GM21529 (cell line): ENCODE measurements around the gene ST3GAL2.

Experiments
- ATAC-seq: cut with Tn5 transposase; IDR thresholded peaks from one replicate; pipeline ENCODE4 v1.9.1; 2021; ENCODE audit not compliant: unreplicated experiment

ST3GAL2 gene

GRCh38 chr16:70438585-70438968 is 323 bp downstream of the ST3GAL2 start:
- ATAC-seq: no peak

GRCh38 chr16:70437582-70438557 is 1.0 kb downstream of the ST3GAL2 start:
- no peak for ATAC-seq

DNA sequence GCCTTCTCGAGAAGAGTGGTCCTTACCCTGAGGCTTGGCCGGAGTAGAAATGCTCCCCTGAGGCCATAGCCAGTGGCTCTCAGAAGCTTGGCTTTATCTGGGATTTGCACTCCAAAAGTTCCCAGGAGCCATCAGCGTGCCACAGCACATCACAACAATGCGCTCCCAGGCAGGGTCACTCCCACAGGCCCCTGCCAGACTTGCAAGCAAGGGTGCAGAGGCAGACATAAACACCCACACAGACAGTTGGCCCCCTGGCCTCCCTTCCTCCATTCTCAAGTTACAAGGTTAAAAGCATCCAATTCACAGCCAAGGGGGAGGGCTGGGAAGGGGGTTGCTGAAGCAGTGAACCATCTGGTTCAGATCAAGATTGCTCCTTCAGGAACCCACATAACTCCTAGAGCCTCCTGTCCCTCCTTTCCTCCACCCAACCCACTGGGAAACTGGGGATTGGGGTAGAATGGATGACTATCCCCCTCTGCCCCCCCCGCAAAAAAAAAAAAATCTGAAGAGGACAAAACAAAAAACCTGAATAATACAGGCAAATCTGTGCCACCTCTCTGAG is 1.8 kb downstream of the ST3GAL2 start:
- no peak for ATAC-seq

GRCh38 chr16:70434484-70435260 is 4.2 kb downstream of the ST3GAL2 start:
- no peak for ATAC-seq

DNA sequence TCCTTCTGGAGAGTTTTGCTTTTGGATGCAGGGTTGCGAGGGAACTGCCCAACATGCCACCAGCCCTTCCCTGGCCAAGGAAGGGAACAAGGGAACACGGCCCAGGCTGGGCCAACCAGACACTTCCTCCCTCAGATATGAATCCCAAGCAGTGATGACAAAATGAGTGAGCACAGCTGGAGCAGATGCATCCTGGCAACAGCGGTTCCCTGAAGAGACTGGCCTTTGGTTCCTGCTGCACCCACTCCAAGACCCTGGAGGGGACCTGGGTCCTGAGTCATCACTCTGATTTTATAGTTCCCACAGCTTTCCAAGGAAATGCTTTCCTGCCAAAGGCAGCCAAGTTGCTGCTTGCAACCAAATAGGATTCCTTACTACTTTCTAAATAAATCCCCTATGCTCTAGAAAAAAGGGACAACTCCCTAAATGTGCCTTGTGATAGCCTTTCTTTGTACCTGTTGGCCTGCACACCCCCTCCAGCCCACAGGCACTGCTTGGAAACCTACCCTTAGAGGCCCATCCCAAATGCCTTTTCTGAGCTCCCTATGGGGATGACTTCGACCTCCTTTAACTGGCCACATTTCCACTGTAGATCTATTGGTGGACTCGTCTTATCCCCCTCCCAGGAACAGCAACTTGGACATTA is 5.3 kb downstream of the ST3GAL2 start:
- no peak for ATAC-seq

- peak; percentile 26 for ATAC-seq
Observed at GRCh38 chr16:70432723-70433457, 6.0 kb downstream of the ST3GAL2 start.

- no peak for ATAC-seq
Observed at GRCh38 chr16:70432356-70432722, 6.6 kb downstream of the ST3GAL2 start.

DNA sequence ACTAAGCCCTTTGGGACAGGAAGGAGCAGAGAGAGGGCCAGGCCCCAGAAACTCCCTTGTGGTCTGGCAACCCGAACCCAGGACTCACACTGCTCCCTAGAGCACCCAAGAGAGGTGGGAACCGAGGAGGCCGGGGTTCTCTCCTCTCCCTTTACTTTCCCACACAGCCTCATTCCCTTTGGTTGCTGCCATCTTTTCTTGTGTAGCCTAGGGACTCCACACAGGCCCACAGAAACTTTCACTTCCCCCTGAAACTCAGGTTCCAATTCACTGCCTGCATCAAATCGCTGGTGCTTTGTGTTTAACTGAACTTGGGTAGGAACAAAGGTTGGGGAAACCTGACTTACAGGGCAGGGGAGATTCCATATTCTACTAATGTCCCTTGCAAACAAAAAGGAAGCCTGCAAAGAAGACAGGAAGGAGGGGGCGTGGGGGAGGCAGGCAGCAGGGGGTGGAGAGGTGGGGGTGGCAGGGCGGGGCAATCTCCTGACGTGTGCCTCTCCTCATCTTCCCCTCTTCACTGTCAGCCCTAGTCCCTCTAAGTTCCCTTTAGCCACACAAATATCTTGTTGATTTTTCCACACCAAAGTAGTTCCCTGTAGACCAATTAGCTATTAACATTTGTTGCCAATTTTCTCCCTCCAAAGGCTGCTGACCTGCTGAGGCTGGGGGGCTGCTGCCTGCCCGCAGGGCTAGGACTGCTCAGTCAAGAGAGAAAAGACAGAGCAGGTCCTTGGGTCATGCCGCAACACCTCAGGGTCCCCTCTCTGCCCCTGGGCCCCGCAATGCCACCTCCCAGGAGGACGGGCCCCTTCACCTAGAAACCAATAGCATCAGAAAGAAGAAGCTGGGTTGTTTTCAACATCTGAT is 8.0 kb downstream of the ST3GAL2 start:
- ATAC-seq: peak; percentile 44

DNA sequence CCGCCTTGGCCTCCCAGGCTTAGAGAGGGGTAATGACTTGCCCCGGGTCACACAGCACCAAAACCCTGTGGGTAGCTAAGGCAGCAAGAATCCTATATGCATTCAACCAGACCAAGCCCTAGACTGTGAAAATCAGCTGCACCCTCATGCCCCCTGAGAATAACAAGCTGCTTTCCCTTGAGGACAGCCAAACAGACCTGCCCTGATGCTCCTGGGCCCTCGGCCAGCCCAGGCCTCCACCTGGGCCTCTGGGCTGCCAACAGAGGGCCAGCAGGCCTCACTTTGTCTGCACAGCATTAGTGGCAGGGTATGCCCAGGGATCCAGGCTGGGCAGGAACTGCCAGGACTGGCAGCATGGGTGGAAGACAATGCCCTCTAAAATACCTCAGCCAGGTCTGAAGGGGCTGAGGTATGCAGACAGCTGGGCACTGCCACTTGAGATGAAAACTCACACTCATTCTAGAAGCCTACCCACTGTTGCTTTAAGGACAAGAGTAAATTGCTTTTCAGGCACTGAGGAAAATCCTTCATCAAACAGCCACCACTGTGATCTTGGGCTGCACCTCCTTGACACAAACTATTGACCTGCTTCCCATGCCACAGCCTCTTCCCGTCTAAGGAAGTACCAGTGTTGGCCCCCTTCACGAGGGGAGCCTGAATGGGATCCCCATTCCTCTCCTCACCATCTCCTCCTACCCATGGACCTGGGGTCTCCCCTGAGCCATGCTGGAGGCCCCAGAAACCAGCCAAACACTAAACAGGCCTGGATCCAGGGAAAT is 8.8 kb downstream of the ST3GAL2 start:
- ATAC-seq: no peak

- ATAC-seq: peak; percentile 21
Observed at GRCh38 chr16:70428178-70428998, 10.5 kb downstream of the ST3GAL2 start.

DNA sequence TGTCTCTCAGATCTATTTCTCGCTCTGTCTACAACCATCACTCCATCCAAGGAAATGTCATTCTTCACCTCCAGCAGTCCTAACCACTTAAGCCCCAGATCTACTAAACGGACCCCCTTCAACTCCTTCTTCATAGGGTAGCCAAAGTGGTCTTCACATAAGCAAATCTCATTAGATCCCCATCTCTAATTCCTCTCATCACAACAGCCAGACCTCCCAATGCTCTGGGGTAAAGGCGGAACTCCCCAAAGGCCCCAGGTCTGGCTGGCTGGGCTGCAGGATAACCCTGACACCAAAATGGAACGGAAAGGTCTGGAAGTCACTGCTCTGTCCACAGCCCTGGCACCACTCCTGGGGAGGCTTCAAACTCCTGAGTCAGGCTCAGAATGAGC is 11.1 kb downstream of the ST3GAL2 start:
- no peak for ATAC-seq

DNA sequence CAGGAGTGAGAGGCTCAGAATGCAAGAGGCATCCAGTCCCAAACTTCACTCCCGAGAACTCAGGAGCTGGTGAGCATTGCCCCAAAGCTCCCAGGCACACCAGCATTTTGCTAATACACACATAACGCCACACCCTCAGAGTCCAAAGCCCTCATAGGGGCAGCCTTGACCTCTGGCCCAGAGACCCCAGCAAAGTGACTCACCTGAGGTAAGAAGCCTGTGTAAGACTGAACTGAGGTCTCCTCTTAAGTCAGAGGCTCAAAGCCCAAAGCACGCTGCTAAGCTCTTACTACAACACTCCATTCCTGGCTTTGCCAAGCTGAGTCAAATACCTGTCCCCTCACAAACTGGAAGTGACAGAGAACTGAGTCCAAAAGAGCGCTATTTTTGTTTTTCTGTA is 16.4 kb downstream of the ST3GAL2 start:
- ATAC-seq: no peak

- ATAC-seq: no peak
Observed at GRCh38 chr16:70421473-70422311, 17.2 kb downstream of the ST3GAL2 start.

GRCh38 chr16:70421014-70421413 is 17.9 kb downstream of the ST3GAL2 start:
- ATAC-seq: no peak

GRCh38 chr16:70419384-70420327 is 19.2 kb downstream of the ST3GAL2 start:
- no peak for ATAC-seq

DNA sequence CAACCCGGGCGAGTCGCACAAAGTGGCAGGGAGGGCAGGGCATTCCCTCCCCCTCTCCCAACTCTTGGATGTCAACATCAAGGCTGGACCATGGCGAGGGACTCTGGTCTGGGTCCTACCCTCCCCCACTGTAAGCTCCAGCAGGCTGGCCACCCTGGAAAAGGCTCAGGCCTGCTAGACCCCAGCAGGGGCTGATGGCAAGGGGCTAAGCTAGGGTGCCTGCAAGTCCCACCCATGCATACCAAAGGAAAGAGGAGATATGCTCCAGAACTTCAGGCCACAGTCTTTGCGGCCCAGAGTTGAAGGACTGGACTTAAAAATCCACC is 19.9 kb downstream of the ST3GAL2 start:
- ATAC-seq: no peak
